ENCODE results near the gene GUK1.
A peak's percentile ranks its signal among the peaks of the same experiment; 100 is the strongest.

The GUK1 gene

GRCh38 chr1:228099331-228099732 is 40.7 kb upstream of the GUK1 start:
- H3K4me3 ChIP-seq (ENCODE audit: control insufficient read depth, low read depth, low read length), result no peak overlapping the region
- no peak for DNase-seq (ENCODE audit: low read depth)
- TF ChIP-seq CTCF (IDR thresholded peaks at IDR 0.05; ENCODE audit: control insufficient read depth, insufficient read depth, low read depth, low read length, missing control alignments), result no peak

- no peak for TF ChIP-seq CTCF (IDR thresholded peaks at IDR 0.05; ENCODE audit: control insufficient read depth, insufficient read depth, low read depth, low read length, missing control alignments)
- no peak overlapping the region; the same call in 1 of the 2 replicates for H3K4me3 ChIP-seq (ENCODE audit: control insufficient read depth, low read depth, low read length)
- no peak for DNase-seq (ENCODE audit: low read depth)
Observed at GRCh38 chr1:228100822-228101613, 39.1 kb upstream of the GUK1 start.

GRCh38 chr1:228101614-228101993 is 38.5 kb upstream of the GUK1 start:
- no peak for DNase-seq (ENCODE audit: low read depth)
- peak overlapping the region; percentile 91 for H3K4me3 ChIP-seq (ENCODE audit: control insufficient read depth, low read depth, low read length)
- TF ChIP-seq CTCF (IDR thresholded peaks at IDR 0.05; ENCODE audit: control insufficient read depth, insufficient read depth, low read depth, low read length, missing control alignments), result no peak

GRCh38 chr1:228101994-228102790 is 37.9 kb upstream of the GUK1 start:
- no peak for DNase-seq (ENCODE audit: low read depth)
- peak overlapping the region; percentile 91 for H3K4me3 ChIP-seq (ENCODE audit: control insufficient read depth, low read depth, low read length)
- TF ChIP-seq CTCF (IDR thresholded peaks at IDR 0.05; ENCODE audit: control insufficient read depth, insufficient read depth, low read depth, low read length, missing control alignments), result peak; percentile 36

GRCh38 chr1:228102791-228103620 is 37.1 kb upstream of the GUK1 start, which contains the start of gene C1orf35:
Gene C1orf35 (minus strand): TSS chr1:228103325. CDS start chr1:228103227, 98 bp downstream.
- peak within 1 kb of the TSS; percentile 91 for H3K4me3 ChIP-seq (ENCODE audit: control insufficient read depth, low read depth, low read length)
- TF ChIP-seq CTCF (IDR thresholded peaks at IDR 0.05; ENCODE audit: control insufficient read depth, insufficient read depth, low read depth, low read length, missing control alignments), result no peak
- DNase-seq (ENCODE audit: low read depth), result peak; percentile 32
